Vagina (tissue), 2 donors: ENCODE data around the gene GOLGA2. TPM values are rescaled to one million over a fixed set of nuclear protein-coding genes. Genes with fewer than 3 reads are reported as not detected.

Source experiments
- DNase-seq, 2 donors: peaks; one replicate each; pipeline ENCODE4 v3.0.0-alpha.2; 2017; ENCODE audit errors: extremely low spot score in 2 of 2
- H3K27ac ChIP-seq: fragments of 200-600 bp; sonication (generic); one replicate; pipeline ENCODE4 v1.5.1; 2019
- H3K27me3 ChIP-seq: fragments of 200-600 bp; sonication (generic); one replicate; pipeline ENCODE4 v1.5.1; 2019
- H3K36me3 ChIP-seq, 2 donors: fragments of 200-600 bp; sonication (generic); one replicate each; pipeline ENCODE4 v1.5.1; 2017 to 2019
- H3K4me1 ChIP-seq: fragments of 200-600 bp; sonication (generic); one replicate; pipeline ENCODE4 v1.5.1; 2019
- H3K4me3 ChIP-seq, 2 donors: fragments of 200-600 bp; sonication (generic); 1 replicate in 1 of 2; 2 replicates in 1 of 2; pipeline ENCODE4 v1.5.1; 2016 to 2019
- H3K9me3 ChIP-seq: fragments of 200-600 bp; sonication (generic); one replicate; pipeline ENCODE4 v1.5.1; 2019
- POLR2A ChIP-seq, 2 donors: fragments of 450-650 bp; IDR thresholded peaks; one replicate each; pipeline ENCODE4 v1.6.1; 2017; ENCODE audit warnings: antibody characterized with exemption in 2 of 2, mild to moderate bottlenecking in 2 of 2, moderate library complexity in 2 of 2
- POLR2AphosphoS5 ChIP-seq, 2 donors: sonication (generic); formaldehyde crosslinking; IDR thresholded peaks; one replicate each; pipeline ENCODE4 v1.9.0; 2017; ENCODE audit warnings: antibody characterized with exemption in 2 of 2, mild to moderate bottlenecking in 2 of 2, low read depth in 1 of 2; ENCODE audit not compliant: insufficient read depth in 1 of 2
- intact Hi-C: fragments of 100-400 bp; cut with DNase I; formaldehyde crosslinking; loops from one replicate; pipeline ENCODE4 v1.15.1; 2023
- total RNA-seq: library from RNA; depleted of rRNA; stranded (reverse); fragments of >200 nt; gene quantifications from one replicate; pipeline ENCODE4 v1.2.3, GENCODE V29; 2016
- TF ChIP-seq, protein P1 (sequence below), 3 experiments: fragments of 450-650 bp in 2 of 3; fragments of 200-600 bp in 1 of 3; sonication (generic) in 1 of 3; IDR thresholded peaks; one replicate each; pipeline ENCODE4 v1.5.1; 2017 to 2019; ENCODE audit warnings: antibody characterized with exemption in 3 of 3, mild to moderate bottlenecking in 2 of 3, moderate library complexity in 2 of 3

Gene GOLGA2
- total RNA-seq, 1 donor from 2014 or later: 84.5 TPM

GRCh38 chr9:128245421-128246151 is 30.2 kb downstream of the GOLGA2 start:
- DNase-seq: no peak
- Histone ChIP-seq H3K27ac (peak overlapping the region; percentile 85), H3K36me3 (no peaks in the 10 kb centered on the region), H3K4me1 (peaks cover 31% of the 10 kb centered on the region), H3K27me3 (no peaks in the 10 kb centered on the region), H3K9me3 (no peaks in the 10 kb centered on the region), H3K4me3 (peak overlapping the region in 1 of 2 donors; percentile 42)
- TF ChIP-seq POLR2AphosphoS5 (IDR thresholded peaks at IDR 0.05; ENCODE audit: insufficient read depth in 1 of 2, low read depth in 1 of 2) (peak in 1 of 2 donors; percentile 50), POLR2A (IDR thresholded peaks at IDR 0.05) (no peak)
- intact Hi-C loops: no loop called here

- TF ChIP-seq POLR2AphosphoS5 (IDR thresholded peaks at IDR 0.05; ENCODE audit: insufficient read depth in 1 of 2, low read depth in 1 of 2) (peak in 1 of 2 donors; percentile 88), POLR2A (IDR thresholded peaks at IDR 0.05) (peak in 1 of 2 donors; percentile 71)
- TF ChIP-seq, protein P1, sequence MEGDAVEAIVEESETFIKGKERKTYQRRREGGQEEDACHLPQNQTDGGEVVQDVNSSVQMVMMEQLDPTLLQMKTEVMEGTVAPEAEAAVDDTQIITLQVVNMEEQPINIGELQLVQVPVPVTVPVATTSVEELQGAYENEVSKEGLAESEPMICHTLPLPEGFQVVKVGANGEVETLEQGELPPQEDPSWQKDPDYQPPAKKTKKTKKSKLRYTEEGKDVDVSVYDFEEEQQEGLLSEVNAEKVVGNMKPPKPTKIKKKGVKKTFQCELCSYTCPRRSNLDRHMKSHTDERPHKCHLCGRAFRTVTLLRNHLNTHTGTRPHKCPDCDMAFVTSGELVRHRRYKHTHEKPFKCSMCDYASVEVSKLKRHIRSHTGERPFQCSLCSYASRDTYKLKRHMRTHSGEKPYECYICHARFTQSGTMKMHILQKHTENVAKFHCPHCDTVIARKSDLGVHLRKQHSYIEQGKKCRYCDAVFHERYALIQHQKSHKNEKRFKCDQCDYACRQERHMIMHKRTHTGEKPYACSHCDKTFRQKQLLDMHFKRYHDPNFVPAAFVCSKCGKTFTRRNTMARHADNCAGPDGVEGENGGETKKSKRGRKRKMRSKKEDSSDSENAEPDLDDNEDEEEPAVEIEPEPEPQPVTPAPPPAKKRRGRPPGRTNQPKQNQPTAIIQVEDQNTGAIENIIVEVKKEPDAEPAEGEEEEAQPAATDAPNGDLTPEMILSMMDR (IDR thresholded peaks at IDR 0.05): no peak
- no peak for DNase-seq
- H3K27ac ChIP-seq: peak overlapping the region; percentile 85
- H3K36me3 ChIP-seq: no peaks in the 10 kb centered on the region
- intact Hi-C loops: no loop called here
- peaks cover 31% of the 10 kb centered on the region for H3K4me1 ChIP-seq
- H3K27me3 ChIP-seq: no peaks in the 10 kb centered on the region
- H3K4me3 ChIP-seq: peak overlapping the region; percentile 41 to 42
- no peaks in the 10 kb centered on the region for H3K9me3 ChIP-seq
Observed at GRCh38 chr9:128244837-128245231, 31.0 kb downstream of the GOLGA2 start.

DNA sequence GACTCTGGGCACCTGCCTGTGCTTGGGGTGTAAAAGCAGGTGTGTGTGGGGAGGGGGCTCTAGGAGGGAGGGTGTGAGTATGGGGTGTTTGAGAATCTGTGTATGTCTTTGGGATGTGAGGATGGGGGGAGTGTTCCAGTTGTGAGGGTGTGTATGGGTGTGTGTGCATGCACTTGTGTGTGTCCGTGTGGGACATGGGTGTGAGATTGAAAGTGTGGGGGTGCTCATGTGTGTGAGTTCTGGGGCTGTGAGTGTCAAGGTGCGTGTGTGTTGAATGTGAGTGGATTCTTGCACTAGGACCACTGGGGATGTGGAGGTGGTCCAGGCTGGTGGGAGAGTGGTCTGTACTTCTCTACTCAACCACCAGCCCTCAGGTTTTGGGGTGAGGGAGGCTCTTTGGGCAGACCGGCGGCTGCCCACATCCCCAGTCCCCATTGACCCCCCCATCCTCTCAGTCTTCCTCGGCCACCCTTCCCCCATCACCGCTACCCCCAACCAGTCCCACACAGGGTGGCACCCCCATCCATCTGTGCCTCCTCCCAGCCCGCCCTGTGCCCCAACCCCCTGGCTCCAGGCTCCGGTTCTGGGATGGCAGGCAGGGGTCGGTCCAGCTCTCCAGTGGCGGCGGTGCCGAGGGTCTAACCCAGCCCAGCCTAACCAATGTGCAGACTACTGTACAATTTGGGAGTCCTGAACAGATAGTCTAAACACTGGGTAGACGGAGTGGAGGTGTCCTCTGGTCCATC is 31.5 kb downstream of the GOLGA2 start:
- Histone ChIP-seq H3K27ac (peak overlapping the region; percentile 85), H3K4me3 (peak overlapping the region; percentile 41 to 42), H3K4me1 (peaks cover 31% of the 10 kb centered on the region), H3K27me3 (no peaks in the 10 kb centered on the region), H3K36me3 (no peaks in the 10 kb centered on the region), H3K9me3 (no peaks in the 10 kb centered on the region)
- DNase-seq: no peak
- intact Hi-C loops: no loop called here
- TF ChIP-seq POLR2AphosphoS5 (IDR thresholded peaks at IDR 0.05; ENCODE audit: insufficient read depth in 1 of 2, low read depth in 1 of 2) (no peak), POLR2A (IDR thresholded peaks at IDR 0.05) (no peak)
- TF ChIP-seq, protein P1 (IDR thresholded peaks at IDR 0.05): no peak

- H3K4me3 ChIP-seq: peak overlapping the region; percentile 41 to 42
- DNase-seq: no peak
Observed at GRCh38 chr9:128243215-128244018, 32.4 kb downstream of the GOLGA2 start.

More at GRCh38 chr9:128243215-128244018, 32.4 kb downstream of the GOLGA2 start:
- TF ChIP-seq POLR2AphosphoS5 (IDR thresholded peaks at IDR 0.05; ENCODE audit: insufficient read depth in 1 of 2, low read depth in 1 of 2) (peak in 1 of 2 donors; percentile 78), POLR2A (IDR thresholded peaks at IDR 0.05) (no peak)
- TF ChIP-seq, protein P1 (IDR thresholded peaks at IDR 0.05): no peak
- no peaks in the 10 kb centered on the region for H3K27me3 ChIP-seq
- intact Hi-C loops: no loop called here
- no peaks in the 10 kb centered on the region for H3K36me3 ChIP-seq
- H3K4me1 ChIP-seq: peaks cover 31% of the 10 kb centered on the region
- H3K9me3 ChIP-seq: no peaks in the 10 kb centered on the region
- H3K27ac ChIP-seq: peak overlapping the region; percentile 85
